DND-41 (cell line): ENCODE measurements around the gene NCAM2.
A peak's percentile ranks its signal among the peaks of the same experiment; 100 is the strongest.

Experiments used
- ATAC-seq: fragments of 200-7000 bp; cut with Tn5 transposase; 3 replicates; pipeline ENCODE4 v1.9.1; 2021; ENCODE audit warnings: low read depth; ENCODE audit not compliant: insufficient read depth
- DNase-seq: peaks from one replicate; pipeline ENCODE4 v3.0.0-alpha.2; 2020
- H2AFZ ChIP-seq: 2 replicates; pipeline ENCODE4 v1.6.0; 2012; ENCODE audit warnings: low read depth, low read length
- H3K27ac ChIP-seq: 2 replicates; pipeline ENCODE4 v1.5.1; 2012; ENCODE audit warnings: low read length, inconsistent platforms
- H3K27me3 ChIP-seq: fragments of 200-600 bp; sonication (generic); 2 replicates; pipeline ENCODE4 v1.6.0; 2012; ENCODE audit warnings: low read length, mild to moderate bottlenecking, inconsistent platforms; ENCODE audit not compliant: insufficient read depth, poor library complexity
- H3K36me3 ChIP-seq: 2 replicates; pipeline ENCODE4 v1.5.1; 2012; ENCODE audit warnings: low read length, inconsistent platforms; ENCODE audit not compliant: insufficient read depth
- H3K4me1 ChIP-seq: 2 replicates; pipeline ENCODE4 v1.5.1; 2012; ENCODE audit warnings: mild to moderate bottlenecking, low read length; ENCODE audit not compliant: insufficient read depth
- H3K4me2 ChIP-seq: 2 replicates; pipeline ENCODE4 v1.6.0; 2012; ENCODE audit warnings: mild to moderate bottlenecking, moderate library complexity, low read length, inconsistent platforms; ENCODE audit not compliant: insufficient read depth
- H3K4me3 ChIP-seq, 2 experiments: fragments of 200-600 bp in 1 of 2; shearing (Covaris generic) in 1 of 2; 2 replicates each; pipeline ENCODE4 v1.5.1; 2012 to 2016; ENCODE audit warnings: inconsistent platforms in 2 of 2, low read length in 2 of 2, mild to moderate bottlenecking in 2 of 2, low read depth in 1 of 2, moderate library complexity in 1 of 2
- H3K79me2 ChIP-seq: 2 replicates; pipeline ENCODE4 v1.6.0; 2012; ENCODE audit warnings: low read length, inconsistent platforms; ENCODE audit not compliant: insufficient read depth
- H3K9ac ChIP-seq: 2 replicates; pipeline ENCODE4 v1.6.0; 2012; ENCODE audit warnings: low read depth, mild to moderate bottlenecking, inconsistent platforms, low read length, moderate library complexity
- H3K9me3 ChIP-seq: 2 replicates; pipeline ENCODE4 v1.5.1; 2012; ENCODE audit warnings: low read length, moderate library complexity, mild to moderate bottlenecking, inconsistent platforms; ENCODE audit not compliant: insufficient read depth, severe bottlenecking
- H4K20me1 ChIP-seq: 2 replicates; pipeline ENCODE4 v1.6.0; 2012; ENCODE audit warnings: low read length; ENCODE audit not compliant: insufficient read depth
- CTCF ChIP-seq: IDR thresholded peaks from 2 replicates; pipeline ENCODE4 v1.5.1; 2012; ENCODE audit warnings: borderline replicate concordance, low read length, moderate library complexity, mild to moderate bottlenecking; ENCODE audit not compliant: poor library complexity, severe bottlenecking; ENCODE audit errors: extremely low read depth
- EZH2 ChIP-seq: IDR thresholded peaks from 3 replicates; pipeline ENCODE4 v1.6.1; 2012; ENCODE audit warnings: borderline replicate concordance, low read depth, mild to moderate bottlenecking, moderate library complexity, low read length, inconsistent platforms; ENCODE audit not compliant: severe bottlenecking

NCAM2 gene

GRCh38 chr21:21345872-21346271 lies 347.7 kb downstream of the NCAM2 start:
- Histone ChIP-seq H3K36me3 (no peaks in the 10 kb centered on the region), H3K4me2 (no peak overlapping the region), H2AFZ (no peak overlapping the region), H3K4me1 (no peaks in the 10 kb centered on the region), H3K9me3 (peaks cover 15% of the 10 kb centered on the region), H3K27me3 (no peaks in the 10 kb centered on the region), H3K4me3 (no peak overlapping the region), H3K9ac (no peak overlapping the region), H4K20me1 (no peaks in the 10 kb centered on the region), H3K27ac (no peak overlapping the region), H3K79me2 (no peaks in the 10 kb centered on the region)
- no peak for TF ChIP-seq CTCF
- no peak for TF ChIP-seq EZH2
- ATAC-seq (no peak), DNase-seq (no peak)

- Histone ChIP-seq H3K4me2 (no peak overlapping the region), H3K9ac (no peak overlapping the region), H3K4me1 (no peaks in the 10 kb centered on the region), H2AFZ (no peak overlapping the region), H4K20me1 (no peaks in the 10 kb centered on the region), H3K79me2 (no peaks in the 10 kb centered on the region), H3K27me3 (no peaks in the 10 kb centered on the region), H3K4me3 (no peak overlapping the region), H3K9me3 (no peaks in the 10 kb centered on the region), H3K27ac (no peak overlapping the region), H3K36me3 (no peaks in the 10 kb centered on the region)
- DNase-seq (no peak), ATAC-seq (no peak)
- TF ChIP-seq EZH2 (no peak), CTCF (no peak)
Observed at GRCh38 chr21:21366277-21366676, 368.1 kb downstream of the NCAM2 start.

- TF ChIP-seq EZH2 (no peak), CTCF (no peak)
- no peak overlapping the region for H3K27ac ChIP-seq
- H3K79me2 ChIP-seq = no peaks in the 10 kb centered on the region
- no peak overlapping the region for H3K4me3 ChIP-seq
- no peaks in the 10 kb centered on the region for H4K20me1 ChIP-seq
- no peaks in the 10 kb centered on the region for H3K9me3 ChIP-seq
- H3K4me1 ChIP-seq = no peaks in the 10 kb centered on the region
- ATAC-seq = no peak
- H3K9ac ChIP-seq = no peak overlapping the region
- no peak overlapping the region for H2AFZ ChIP-seq
- H3K4me2 ChIP-seq = no peak overlapping the region
- no peaks in the 10 kb centered on the region for H3K27me3 ChIP-seq
- no peak for DNase-seq
- H3K36me3 ChIP-seq = no peaks in the 10 kb centered on the region
Observed at GRCh38 chr21:21367583-21367982, 369.4 kb downstream of the NCAM2 start.

GRCh38 chr21:21373969-21374368 lies 375.8 kb downstream of the NCAM2 start:
- H4K20me1 ChIP-seq = no peaks in the 10 kb centered on the region
- ATAC-seq = peak; percentile 59; the same call in 1 of the 3 replicates
- no peaks in the 10 kb centered on the region for H3K36me3 ChIP-seq
- H3K79me2 ChIP-seq = no peaks in the 10 kb centered on the region
- H2AFZ ChIP-seq = no peak overlapping the region
- H3K4me3 ChIP-seq = no peak overlapping the region
- H3K27ac ChIP-seq = no peak overlapping the region
- no peak overlapping the region for H3K9ac ChIP-seq
- no peaks in the 10 kb centered on the region for H3K9me3 ChIP-seq
- TF ChIP-seq EZH2 (no peak), CTCF (peak; percentile 62)
- H3K4me1 ChIP-seq = no peaks in the 10 kb centered on the region; the same call in 1 of the 2 replicates
- no peak overlapping the region for H3K4me2 ChIP-seq
- DNase-seq = no peak
- no peaks in the 10 kb centered on the region for H3K27me3 ChIP-seq
